Left kidney (tissue), 8 donors: ENCODE measurements around the gene THSD8. TPM values are rescaled to one million over a fixed set of nuclear protein-coding genes. Genes with fewer than 3 reads are reported as not detected.

ENCODE experiments used
- DNase-seq: peaks from one replicate; pipeline ENCODE4 v3.0.0-alpha.2; 2013
- long read RNA-seq, 8 donors: transcript quantifications; one replicate each; lab custom pipeline, GENCODE V29; 2026
- polyA plus RNA-seq: library from polyadenylated mRNA; unstranded; fragments of 120-200 nt; gene quantifications from one replicate; pipeline ENCODE4 v1.2.1, GENCODE V29; 2013; ENCODE audit not compliant: insufficient read length

Gene THSD8
- 5.4 TPM for polyA plus RNA-seq
- long read RNA-seq, donor 1, result 0 reads
- long read RNA-seq, donor 2, result 0 reads
- long read RNA-seq, donor 3, result 0 reads
- long read RNA-seq, donor 4, result 0 reads
- long read RNA-seq, donor 5, result 0 reads
- long read RNA-seq, donor 6, result 0 reads
- long read RNA-seq, donor 7, result 0 reads
- long read RNA-seq, donor 8, result 0 reads

DNA sequence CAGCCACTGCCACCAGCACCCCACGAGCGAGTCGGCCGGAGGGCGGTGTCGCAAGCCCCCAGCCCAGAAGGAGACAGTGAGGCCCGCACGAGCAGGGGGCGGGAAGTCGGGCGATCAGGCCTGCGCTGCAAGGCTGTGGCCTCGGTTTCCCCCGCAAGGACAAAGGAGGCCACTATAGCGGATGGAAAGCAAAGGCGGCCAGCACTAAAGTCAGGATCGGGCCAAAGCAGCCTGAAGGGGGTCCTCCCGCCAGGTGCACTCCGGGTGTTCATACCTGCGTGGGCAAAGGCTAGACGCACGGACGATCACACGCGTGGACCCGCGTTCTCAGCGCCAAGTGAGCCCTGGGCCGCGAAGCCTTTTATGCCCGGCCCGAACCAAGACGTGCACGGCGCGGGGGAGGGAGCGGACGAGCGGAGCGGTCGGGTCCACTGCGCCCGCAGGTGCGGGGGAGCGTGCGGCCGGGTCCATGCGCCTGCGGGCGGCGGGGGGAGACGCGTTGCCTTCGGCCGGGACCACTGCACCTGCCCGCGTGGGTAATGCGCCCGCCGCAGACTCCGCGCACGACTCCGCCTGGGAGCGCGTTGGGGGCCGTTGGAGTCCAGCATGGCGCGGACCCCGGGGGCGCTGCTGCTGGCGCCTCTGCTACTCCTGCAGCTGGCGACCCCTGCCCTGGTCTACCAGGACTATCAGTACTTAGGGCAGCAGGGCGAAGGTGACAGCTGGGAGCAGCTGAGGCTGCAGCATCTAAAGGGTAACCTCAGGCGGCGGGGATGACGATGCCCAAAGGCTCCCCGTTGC is at the start of gene THSD8, which contains the start of gene PRDX2:
TSS of gene THSD8 (plus strand) at position 604 of the 801 bp plus-strand sequence. CDS start at position 607, 3 bp downstream.
TSS of gene PRDX2 (minus strand) at position 335 of the 801 bp plus-strand sequence. CDS start 539 bp downstream, outside the sequence.
- peak; percentile 81 for DNase-seq

DNA sequence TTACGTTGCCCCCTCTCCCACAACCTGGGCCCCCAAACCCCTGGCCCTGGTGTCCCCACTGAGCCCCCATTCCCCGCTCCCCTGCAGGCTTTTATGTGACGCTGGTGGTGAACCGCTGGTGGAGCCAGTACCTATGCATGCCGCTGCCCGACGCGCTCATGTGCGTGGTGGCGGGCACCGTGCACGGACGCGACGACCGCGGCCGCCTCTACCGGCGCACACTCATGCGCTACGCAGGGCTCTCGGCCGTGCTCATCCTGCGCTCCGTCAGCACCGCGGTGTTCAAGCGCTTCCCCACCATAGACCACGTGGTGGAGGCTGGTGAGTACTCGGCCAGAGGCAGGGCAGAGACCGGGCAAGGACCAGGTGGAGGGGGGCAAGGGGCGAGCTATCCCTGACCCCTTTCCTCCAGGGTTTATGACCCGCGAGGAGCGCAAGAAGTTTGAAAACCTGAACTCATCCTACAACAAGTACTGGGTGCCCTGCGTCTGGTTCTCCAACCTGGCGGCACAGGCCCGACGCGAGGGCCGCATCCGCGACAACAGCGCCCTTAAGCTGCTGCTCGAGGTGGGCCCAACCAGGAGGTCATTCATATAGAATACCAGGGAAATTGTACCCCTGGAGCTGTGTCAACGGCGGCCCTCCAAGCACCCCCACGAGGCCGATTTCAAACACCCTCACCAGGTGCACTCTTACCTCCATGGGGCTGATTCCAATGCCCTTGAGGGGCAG is 47.2 kb upstream of the THSD8 start:
- no peak for DNase-seq

GRCh38 chr19:12756150-12756883 is 45.6 kb upstream of the THSD8 start:
- DNase-seq, result no peak

DNA sequence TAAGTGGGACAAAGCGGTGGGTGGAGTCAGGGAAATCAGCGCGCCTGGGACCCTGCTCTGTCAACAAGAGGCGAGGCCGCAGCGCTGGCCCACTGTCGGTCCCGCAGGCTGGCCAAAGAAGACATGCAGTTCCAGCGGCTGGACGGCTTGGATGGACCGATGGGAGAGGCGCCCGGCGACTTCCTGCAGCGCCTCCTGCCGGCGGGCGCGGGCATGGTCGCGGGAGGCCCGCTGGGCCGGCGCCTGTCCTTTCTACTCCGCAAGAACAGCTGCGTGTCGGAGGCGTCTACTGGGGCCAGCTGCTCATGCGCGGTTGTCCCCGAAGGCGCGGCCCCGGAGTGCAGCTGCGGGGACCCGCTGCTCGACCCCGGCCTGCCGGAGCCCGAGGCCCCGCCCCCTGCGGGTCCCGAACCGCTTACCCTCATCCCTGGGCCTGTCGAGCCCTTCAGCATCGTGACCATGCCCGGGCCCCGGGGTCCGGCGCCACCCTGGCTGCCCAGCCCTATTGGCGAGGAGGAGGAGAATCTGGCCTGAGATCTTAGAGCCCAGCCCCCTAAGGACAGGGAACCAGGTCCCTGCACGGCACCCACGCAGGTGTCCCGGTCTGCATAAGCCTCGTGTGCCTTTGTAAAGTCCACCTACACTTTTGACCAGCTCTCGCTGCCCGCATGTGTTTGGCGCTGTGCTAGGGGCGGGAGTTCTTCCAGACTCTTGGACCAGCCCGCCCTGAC is 44.2 kb upstream of the THSD8 start:
- DNase-seq, result peak; percentile 59

DNA sequence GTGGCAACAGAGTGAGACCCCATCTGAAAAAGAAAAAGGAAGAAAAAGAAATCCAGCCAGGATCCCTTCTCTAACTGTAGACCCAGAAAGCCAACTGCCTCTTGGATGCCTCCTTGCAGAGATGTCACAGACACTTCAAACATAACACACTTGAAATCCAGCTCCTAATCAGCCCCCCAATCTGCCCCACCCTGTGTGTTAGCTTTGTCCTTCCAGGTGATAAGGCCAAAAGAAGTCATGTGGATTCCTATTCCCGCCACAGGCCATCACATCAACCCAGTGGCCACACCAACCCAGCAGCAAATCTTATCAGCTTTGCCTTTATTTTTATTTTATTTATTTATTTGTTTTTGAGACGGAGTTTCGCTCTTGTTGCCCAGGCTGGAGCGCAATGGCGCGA is 42.2 kb upstream of the THSD8 start:
- DNase-seq, result no peak

DNA sequence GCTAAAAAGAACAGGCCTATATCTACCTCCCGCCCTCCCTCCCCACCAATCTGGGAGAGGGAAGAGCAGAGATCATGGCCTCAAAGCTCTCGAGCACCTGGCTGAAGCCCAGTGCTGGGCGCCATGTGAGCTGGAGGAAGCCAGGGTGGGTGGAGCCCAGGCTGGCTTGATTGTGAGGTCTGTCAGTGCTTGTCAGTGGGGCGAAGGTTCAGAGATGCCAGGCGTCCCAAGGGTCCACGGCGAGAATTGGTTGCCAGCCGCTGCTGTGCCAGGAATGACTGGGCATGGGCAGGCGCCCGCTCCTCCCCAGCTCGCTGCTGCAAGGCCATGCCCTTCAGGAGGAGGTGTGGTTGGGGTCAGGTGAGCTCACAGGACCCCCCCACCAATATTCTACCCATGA is 38.8 kb upstream of the THSD8 start:
- no peak for DNase-seq

- DNase-seq, result no peak
Measured at GRCh38 chr19:12764698-12765097, 37.2 kb upstream of the THSD8 start.

- DNase-seq, result peak; percentile 78
Measured at GRCh38 chr19:12766051-12766521, 35.8 kb upstream of the THSD8 start.

DNA sequence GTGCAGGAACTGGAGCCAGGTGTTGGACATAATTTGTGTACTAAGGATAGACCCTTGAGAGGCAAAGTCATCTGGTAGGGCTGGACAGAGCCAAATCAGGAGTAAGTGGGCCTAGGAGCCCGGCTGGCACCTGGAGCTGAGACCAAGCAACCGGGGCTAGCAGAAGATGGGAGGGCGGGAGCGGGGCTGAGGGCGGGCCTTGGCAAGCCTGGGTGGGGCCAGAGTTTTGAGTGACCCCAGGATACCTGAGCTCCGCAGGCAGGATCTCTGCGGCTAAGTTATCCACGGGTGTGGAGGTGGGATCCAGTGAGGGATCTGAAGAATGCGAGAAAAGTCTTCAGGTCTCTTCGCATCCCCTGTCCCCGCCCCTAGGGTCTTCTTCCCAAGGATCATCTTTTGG is 34.7 kb upstream of the THSD8 start:
- DNase-seq, result no peak

GRCh38 chr19:12767666-12768065 is 34.2 kb upstream of the THSD8 start:
- no peak for DNase-seq

GRCh38 chr19:12769689-12770088 is 32.2 kb upstream of the THSD8 start:
- DNase-seq, result no peak

DNA sequence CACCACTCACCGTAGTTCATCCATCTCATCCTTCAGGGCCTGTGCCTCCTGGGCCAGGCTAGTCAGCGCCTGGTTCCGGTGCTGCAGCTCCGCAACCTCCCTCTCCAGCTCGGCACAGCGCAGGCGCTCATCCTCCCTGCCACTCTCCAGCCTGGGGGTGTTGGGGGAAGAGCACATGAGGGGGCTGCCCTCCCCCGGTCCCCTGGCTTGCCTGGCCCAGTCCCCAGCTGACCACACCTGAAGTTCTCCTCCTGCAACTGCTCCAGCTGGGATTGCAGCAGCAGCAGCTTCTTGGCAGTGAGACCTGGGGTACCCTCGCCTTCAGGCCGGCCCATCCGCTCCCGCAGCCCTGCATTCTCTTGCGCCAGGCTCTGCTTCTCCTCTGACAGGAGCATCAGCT is 30.9 kb upstream of the THSD8 start:
- no peak for DNase-seq

GRCh38 chr19:12772323-12772722 is 29.5 kb upstream of the THSD8 start:
- no peak for DNase-seq

GRCh38 chr19:12773571-12773970 is 28.3 kb upstream of the THSD8 start:
- DNase-seq, result no peak

GRCh38 chr19:12774588-12775555 is 27.0 kb upstream of the THSD8 start, which contains the start of gene HOOK2:
Gene HOOK2, minus strand, starts transcription at chr19:12775552. Its CDS starts 103 bp downstream, at chr19:12775449.
- DNase-seq, result no peak

DNA sequence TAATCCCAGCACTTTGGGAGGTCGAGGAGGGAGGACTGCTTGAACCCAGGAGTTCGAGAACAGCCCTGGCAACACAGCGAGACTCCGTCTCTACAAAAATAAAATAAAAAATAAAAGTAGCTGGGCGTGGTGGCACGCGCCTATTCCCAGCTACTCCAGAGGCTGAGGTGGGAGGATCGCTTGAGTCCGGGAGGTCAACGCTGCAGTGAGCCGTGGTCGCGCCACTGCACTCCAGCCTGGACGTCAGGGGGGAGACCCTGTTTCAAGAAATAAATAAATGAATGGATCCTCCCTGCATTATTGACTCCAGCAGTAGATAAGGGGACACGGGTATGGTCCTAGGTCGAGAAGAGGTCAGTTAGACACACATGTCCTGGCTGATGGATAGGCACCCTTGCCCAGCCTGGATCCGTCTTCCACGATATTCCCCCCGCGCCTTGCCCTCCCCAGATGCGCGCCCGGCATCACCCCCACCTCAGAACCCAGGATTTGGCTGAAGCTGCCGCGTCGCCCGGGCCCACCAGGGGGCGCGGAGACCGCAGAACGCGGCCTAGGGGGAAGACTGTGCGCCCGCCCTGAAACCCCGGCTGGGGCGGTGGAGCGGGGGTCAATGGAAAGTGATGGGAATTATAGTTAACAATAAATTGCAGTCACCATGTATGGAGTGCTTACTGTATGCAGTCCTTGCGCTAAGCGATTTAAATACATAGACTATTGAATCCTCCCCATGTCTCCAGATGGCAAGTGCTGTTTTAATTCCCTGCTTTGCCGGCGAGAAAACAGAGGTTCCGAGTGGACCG is 24.5 kb upstream of the THSD8 start:
- DNase-seq, result no peak

DNA sequence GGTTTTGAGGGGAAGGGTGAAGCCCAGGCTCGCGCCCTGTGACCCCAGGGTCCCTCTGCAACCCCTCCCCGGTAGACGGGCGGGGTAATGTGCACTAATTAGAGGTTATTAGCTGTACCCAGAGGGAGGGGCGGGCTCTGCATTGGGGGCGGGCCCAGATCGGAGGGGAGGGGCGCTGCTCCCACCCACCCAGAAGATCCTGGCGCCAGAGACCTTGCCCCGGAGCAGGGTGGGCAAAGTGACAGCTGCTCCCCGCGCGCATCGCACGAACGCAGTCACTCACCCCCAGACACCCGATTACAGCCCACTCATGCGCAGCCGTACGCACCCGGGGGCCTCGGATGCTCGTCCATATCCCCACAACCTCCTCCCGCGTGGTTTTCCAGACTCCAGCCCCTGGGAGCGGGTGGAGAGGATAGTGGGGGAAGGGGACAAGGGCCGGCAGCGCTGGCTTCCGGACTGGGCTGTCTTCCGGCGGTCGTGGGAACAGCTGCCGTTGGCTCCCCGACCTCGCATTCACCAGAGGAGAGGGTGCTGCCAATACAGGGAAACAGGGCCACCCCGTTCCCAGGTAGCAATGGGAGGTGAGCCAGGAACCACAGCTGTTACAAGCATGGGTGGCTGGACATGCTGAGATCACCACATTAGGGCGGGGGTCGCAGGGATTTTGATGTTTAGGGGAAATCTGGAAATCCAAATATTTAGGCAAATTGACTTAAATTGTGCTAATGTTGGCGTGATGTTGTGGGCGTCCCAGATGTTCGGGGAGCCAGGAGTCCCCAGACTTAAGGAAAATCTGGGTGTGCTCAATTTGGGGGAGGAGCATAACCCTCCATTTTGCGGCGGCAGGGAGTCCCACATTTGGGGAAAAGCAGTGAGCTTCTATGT is 23.6 kb upstream of the THSD8 start:
- DNase-seq, result no peak

GRCh38 chr19:12778905-12779161 is 23.0 kb upstream of the THSD8 start:
- no peak for DNase-seq
